NT2/D1 (cell line): ENCODE results near the gene QPCT.

Source experiments
- SUZ12 ChIP-seq: IDR thresholded peaks from 2 replicates; pipeline ENCODE4 v1.6.1; 2011; ENCODE audit not compliant: insufficient read length, insufficient read depth; ENCODE audit errors: extremely low read depth
- YY1 ChIP-seq: IDR thresholded peaks from 2 replicates; pipeline ENCODE4 v1.6.1; 2011; ENCODE audit not compliant: insufficient read length, insufficient read depth
- ZNF274 ChIP-seq: IDR thresholded peaks from 2 replicates; pipeline ENCODE4 v1.6.1; 2011; ENCODE audit warnings: mild to moderate bottlenecking, low read depth, low read length

DNA sequence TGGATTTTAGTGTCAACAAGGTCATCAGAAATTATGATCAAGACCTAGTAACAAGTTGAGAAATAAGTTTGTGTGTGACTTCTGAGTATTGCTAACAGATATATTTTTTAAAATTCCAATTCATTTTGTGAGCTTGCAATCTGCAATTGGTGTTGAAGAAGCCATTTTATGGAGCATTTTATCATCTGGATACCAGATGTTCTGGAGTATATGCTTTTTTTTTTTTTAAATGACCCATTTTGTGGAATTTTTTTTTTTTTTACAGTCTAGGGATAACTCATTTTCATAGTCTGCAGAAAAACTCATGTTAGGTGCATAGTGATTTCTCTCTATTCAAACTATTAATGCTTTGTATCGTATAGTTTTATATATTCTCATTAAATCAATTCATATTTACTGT lies 12.6 kb downstream of the QPCT start:
- TF ChIP-seq YY1 (no peak), SUZ12 (no peak), ZNF274 (no peak)
